ENCODE data around the gene CCDC57. TPM values are rescaled to one million over a fixed set of nuclear protein-coding genes. Genes with fewer than 3 reads are reported as not detected.

CCDC57 gene
- total and polyA plus RNA-seq, 2 of the 8 experiments (the other 6 are each of a cell fraction or from before 2014, with no cell fraction given) = 8.4 to 12.9 TPM

DNA sequence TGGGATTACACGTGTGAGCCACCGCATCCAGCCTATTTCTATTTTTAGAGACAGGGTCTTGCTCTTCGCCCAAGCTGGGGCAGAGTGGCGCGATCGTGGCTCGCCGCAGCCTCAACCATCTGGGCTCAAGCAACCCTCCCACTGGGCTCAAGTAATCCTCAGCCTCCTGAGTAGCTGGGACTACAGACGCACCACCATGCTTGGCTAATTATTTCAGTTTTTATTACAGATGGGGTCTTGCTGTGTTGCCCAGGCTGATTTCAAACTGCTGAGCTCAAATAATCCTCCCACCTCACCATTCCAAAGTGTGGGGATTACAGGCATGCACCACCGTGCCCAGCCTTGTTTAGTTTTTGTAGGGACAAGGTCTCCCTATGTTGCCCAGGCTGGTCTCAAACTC lies 53.8 kb downstream of the CCDC57 start (continued):
- no peak for TF ChIP-seq RAD21 (IDR thresholded peaks at IDR 0.05 in 1 of 2, conservative IDR thresholded peaks at IDR 0.05 in 1 of 2; ENCODE audit: low read depth in 2 of 2, low read length in 2 of 2)
- no peak for TF ChIP-seq CBX5 (IDR thresholded peaks at IDR 0.05; ENCODE audit: low read depth, low read length)
